Mammary epithelial cell (primary cell): ENCODE results near the gene POLR1E.

Experiments
- EZH2 ChIP-seq: IDR thresholded peaks from 2 replicates; pipeline ENCODE4 v1.6.1; 2012; ENCODE audit warnings: low read length, inconsistent platforms, borderline replicate concordance
- TF ChIP-seq, protein P1 (sequence below), 2 donors: IDR thresholded peaks in 1 of 2; conservative IDR thresholded peaks in 1 of 2; 2 replicates each; pipeline ENCODE4 v1.5.1; 2011 to 2012; ENCODE audit warnings: inconsistent platforms in 2 of 2, low read length in 2 of 2, mild to moderate bottlenecking in 2 of 2, control low read depth in 1 of 2, low read depth in 1 of 2; ENCODE audit not compliant: insufficient read depth in 1 of 2; ENCODE audit errors: extremely low read depth in 1 of 2

DNA sequence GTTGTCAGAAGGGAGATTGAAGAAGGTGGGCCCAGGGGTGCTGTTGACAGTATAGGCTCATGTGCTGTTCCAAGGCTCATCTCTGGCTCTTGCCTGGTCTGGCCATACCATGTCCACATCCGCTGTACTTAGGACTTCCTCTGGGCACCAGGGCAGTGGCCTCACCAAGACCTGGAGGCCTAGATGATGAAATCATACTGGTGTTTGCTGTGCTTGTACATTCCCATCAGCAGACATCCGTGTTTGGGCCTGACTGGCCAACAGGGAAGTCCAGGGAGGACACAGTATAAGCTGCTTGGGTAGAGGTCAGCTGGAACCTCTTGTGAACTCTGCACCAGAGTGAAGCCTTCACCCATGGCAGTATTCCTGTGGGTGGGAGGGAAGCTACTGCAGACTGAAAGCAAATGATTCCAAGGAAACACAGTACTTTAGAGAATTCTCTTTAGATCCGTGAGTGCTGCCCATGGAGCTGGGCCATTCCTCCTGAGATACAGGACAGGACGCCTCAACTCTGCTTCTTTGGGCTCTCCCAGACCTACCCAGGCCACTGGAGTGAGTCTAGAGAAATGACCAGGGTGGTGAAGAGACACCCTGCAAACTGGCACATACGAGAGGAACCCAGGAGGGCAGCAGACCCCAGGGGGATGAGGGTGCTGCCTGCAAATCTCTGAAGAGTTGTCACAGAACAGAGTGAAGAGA, 22.5 kb downstream of the POLR1E start:
- TF ChIP-seq, protein P1, sequence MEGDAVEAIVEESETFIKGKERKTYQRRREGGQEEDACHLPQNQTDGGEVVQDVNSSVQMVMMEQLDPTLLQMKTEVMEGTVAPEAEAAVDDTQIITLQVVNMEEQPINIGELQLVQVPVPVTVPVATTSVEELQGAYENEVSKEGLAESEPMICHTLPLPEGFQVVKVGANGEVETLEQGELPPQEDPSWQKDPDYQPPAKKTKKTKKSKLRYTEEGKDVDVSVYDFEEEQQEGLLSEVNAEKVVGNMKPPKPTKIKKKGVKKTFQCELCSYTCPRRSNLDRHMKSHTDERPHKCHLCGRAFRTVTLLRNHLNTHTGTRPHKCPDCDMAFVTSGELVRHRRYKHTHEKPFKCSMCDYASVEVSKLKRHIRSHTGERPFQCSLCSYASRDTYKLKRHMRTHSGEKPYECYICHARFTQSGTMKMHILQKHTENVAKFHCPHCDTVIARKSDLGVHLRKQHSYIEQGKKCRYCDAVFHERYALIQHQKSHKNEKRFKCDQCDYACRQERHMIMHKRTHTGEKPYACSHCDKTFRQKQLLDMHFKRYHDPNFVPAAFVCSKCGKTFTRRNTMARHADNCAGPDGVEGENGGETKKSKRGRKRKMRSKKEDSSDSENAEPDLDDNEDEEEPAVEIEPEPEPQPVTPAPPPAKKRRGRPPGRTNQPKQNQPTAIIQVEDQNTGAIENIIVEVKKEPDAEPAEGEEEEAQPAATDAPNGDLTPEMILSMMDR (conservative IDR thresholded peaks at IDR 0.05 in 1 of 2, IDR thresholded peaks at IDR 0.05 in 1 of 2; ENCODE audit: extremely low read depth in 1 of 2, insufficient read depth in 1 of 2, low read depth in 1 of 2, low read length in 2 of 2) = no peak
- no peak for TF ChIP-seq EZH2
